Astrocyte of the cerebellum (primary cell): ENCODE measurements around the gene PRKCA.

Experiments used
- DNase-seq: peaks from one replicate; pipeline ENCODE4 v3.0.0-alpha.2; 2011; ENCODE audit warnings: low read depth
- H3K4me3 ChIP-seq: 2 replicates; pipeline ENCODE4 v1.5.1; 2011; ENCODE audit warnings: mild to moderate bottlenecking, low read depth, low read length, moderate library complexity
- CTCF ChIP-seq: IDR thresholded peaks from 2 replicates; pipeline ENCODE4 v1.5.1; 2012; ENCODE audit warnings: low read length, low read depth, moderate library complexity, mild to moderate bottlenecking; ENCODE audit errors: missing control alignments
- in situ Hi-C: cut with HindIII; loops from 2 replicates; pipeline ENCODE4 v1.10.0; 2017; ENCODE audit warnings: low sequenced_read_pairs

The PRKCA gene

DNA sequence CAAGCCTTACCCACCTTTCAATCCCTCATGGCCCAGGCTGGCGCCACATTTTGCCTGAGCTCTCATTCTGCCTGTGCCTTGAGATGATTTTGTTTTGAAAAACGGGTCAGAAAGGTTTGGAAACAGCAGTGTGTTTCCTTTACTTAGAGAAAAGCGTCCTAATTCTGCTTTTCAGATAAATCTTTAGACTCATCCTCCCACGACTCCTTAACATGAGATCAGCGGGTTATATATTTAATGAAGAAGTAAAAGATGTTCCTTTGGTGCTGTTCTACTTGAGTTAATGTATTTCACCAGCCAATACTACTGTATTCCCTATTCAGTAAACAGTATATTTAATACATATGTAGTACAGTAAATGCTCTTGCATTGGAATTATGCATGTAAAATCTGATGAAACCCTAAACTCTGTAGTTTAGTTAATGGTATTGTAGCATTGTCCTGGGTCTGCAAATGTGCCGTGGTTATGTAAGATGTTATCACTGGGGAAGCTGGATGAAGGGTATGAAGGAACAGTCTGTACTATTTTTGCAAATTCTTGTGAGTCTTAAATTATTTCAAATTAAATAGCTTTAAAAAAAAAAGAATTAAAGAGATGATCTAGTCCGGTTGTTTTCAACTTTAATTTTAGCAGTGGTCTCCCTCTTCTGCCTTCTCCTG, 333.1 kb downstream of the PRKCA start:
- no peak for DNase-seq
- TF ChIP-seq CTCF, result no peak
- in situ Hi-C loops, result no loop called here
- H3K4me3 ChIP-seq, result no peak overlapping the region

DNA sequence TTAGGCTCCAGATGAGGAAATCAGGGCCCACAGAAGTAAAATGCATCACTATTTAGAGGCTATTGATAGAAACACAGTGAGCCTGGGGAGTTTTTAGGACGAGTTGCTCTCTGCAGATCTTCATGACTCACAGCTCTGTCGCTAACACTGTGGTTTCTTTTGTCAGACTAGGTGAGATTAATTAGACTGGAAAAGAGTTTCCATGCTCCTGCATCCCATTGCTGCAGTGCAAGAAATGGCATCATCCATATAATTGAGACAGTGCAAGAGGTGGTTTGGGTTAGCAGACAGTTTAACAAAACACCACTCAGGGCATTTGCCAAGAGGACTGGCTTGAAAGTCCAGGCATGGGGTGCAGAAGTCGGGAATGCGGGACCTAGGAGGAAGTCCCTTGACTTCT, 333.7 kb downstream of the PRKCA start:
- peak; percentile 80 for DNase-seq
- no peak for TF ChIP-seq CTCF
- no peak overlapping the region for H3K4me3 ChIP-seq
- in situ Hi-C loops, result no loop called here

GRCh38 chr17:66637491-66637890, 335.1 kb downstream of the PRKCA start:
- in situ Hi-C loops, result no loop called here
- DNase-seq, result peak; percentile 26
- no peak overlapping the region for H3K4me3 ChIP-seq
- TF ChIP-seq CTCF, result no peak

DNA sequence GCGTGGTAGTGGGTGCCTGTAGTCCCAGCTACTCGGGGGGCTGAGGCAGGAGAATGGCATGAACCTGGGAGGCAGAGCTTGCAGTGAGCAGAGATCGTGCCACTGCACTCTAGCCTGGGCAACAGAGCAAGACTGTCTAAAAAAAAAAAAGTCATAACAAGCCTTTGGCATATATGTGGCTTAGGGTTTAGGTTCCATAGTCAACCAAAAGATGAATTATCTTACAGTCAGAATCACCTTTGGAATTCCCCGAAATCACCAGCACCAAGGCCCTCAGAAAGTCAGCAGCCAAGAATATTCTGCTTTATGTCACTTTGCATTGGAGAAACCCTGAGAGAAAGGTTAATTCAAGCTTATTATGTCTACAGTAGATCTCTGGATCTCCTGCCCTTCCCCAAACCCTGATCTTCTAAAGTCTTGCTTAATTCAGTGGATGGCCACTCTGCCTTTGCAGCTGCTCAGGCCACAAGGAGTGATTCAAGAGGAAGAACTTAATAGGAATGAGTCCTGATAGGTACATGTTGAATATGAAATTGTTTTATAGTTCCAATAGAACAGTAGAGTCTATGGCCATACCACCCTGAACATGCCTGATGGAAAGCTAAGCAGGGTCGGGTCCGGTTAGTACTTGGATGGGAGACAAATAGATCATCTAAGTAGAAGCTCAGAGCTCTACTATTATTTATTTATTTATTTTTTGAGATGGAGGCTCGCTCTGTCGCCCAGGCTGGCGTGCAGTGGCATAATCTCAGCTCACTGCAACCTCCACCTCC, 336.5 kb downstream of the PRKCA start:
- no peak for DNase-seq
- in situ Hi-C loops, result no loop called here
- no peak for TF ChIP-seq CTCF
- H3K4me3 ChIP-seq, result no peak overlapping the region

DNA sequence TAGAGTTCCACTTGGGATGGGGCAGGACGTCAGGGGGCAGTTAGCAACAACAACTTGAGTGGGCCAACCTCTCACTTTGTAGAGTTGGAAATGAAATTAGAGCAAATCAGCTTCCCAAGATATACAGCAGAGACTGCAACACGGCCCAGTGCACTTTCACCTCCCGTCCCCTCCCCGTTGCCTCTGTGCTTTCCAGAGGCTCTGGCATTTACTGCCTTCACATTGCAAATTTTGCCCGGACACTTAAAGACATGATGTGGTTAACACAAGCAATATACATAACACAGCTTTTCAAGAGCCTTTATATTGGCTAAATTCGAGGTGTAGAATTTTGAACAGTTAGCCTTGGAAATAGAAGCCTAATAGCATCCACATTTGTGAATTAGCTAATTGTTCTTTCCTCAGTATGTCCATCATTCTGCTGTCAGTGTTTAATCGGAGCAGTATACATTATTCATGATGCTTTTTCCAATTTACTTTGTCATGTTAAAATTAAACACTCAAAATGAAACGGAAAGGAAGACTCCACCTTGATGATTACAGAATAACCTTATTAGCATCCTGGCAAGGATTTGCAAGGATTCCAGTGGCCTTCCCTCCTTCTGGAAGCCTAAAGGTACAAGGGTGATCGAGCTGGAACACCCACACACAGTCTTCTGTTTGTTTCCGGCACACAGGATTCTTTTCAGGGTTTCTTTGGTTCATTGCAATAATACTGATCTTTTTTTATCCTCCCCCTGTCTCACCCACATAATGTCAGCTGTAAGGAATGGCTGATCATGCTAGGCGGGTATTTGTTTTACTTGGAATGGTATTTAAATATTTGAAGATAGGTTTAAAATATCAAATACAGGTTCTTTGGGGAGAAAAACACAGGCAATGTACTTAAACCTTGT, 341.6 kb downstream of the PRKCA start:
- no peak overlapping the region for H3K4me3 ChIP-seq
- in situ Hi-C loops, result no loop called here
- no peak for TF ChIP-seq CTCF
- DNase-seq, result no peak

- no peak overlapping the region for H3K4me3 ChIP-seq
- no peak for DNase-seq
- in situ Hi-C loops, result no loop called here
- no peak for TF ChIP-seq CTCF
These were observed 342.8 kb downstream of the PRKCA start for GRCh38 chr17:66645259-66645658.
